Measurements from ENCODE around the gene KRTAP22-1.

The KRTAP22-1 gene

GRCh38 chr21:30600787-30601186 is at the start of gene KRTAP22-1:
Gene KRTAP22-1 (plus strand): TSS chr21:30601087.
- DNase-seq (ENCODE audit: low read depth) = no peak

GRCh38 chr21:30552782-30553181 is 48.1 kb upstream of the KRTAP22-1 start:
- DNase-seq (ENCODE audit: low read depth) = no peak

- DNase-seq (ENCODE audit: low read depth) = no peak
Measured at GRCh38 chr21:30555095-30555494, 45.8 kb upstream of the KRTAP22-1 start.

- no peak for DNase-seq (ENCODE audit: low read depth)
Measured at GRCh38 chr21:30561264-30561895, 39.5 kb upstream of the KRTAP22-1 start, which contains the start of gene KRTAP19-7. Gene KRTAP19-7 (minus strand): TSS chr21:30561314. CDS start chr21:30561289, 25 bp downstream.

- DNase-seq (ENCODE audit: low read depth) = no peak
Measured at GRCh38 chr21:30561957-30562356, 38.9 kb upstream of the KRTAP22-1 start.

GRCh38 chr21:30563072-30563471 is 37.8 kb upstream of the KRTAP22-1 start:
- DNase-seq (ENCODE audit: low read depth) = no peak

- no peak for DNase-seq (ENCODE audit: low read depth)
Measured at GRCh38 chr21:30563630-30564029, 37.3 kb upstream of the KRTAP22-1 start.

- no peak for DNase-seq (ENCODE audit: low read depth)
Measured at GRCh38 chr21:30567617-30568016, 33.3 kb upstream of the KRTAP22-1 start.

GRCh38 chr21:30577766-30578165 is 23.1 kb upstream of the KRTAP22-1 start:
- peak; percentile 1 for DNase-seq (ENCODE audit: low read depth)

GRCh38 chr21:30579346-30579745 is 21.5 kb upstream of the KRTAP22-1 start:
- DNase-seq (ENCODE audit: low read depth) = no peak

GRCh38 chr21:30580132-30580531 is 20.8 kb upstream of the KRTAP22-1 start:
- no peak for DNase-seq (ENCODE audit: low read depth)

GRCh38 chr21:30582870-30583269 is 18.0 kb upstream of the KRTAP22-1 start:
- DNase-seq (ENCODE audit: low read depth) = no peak

GRCh38 chr21:30590297-30590696 is 10.6 kb upstream of the KRTAP22-1 start, which contains the start of gene KRTAP22-2:
Gene KRTAP22-2 (minus strand): TSS chr21:30590397.
- DNase-seq (ENCODE audit: low read depth) = no peak

GRCh38 chr21:30592140-30592539 is 8.7 kb upstream of the KRTAP22-1 start, which contains the start of gene KRTAP6-3:
Gene KRTAP6-3 (plus strand): TSS chr21:30592440. CDS start chr21:30592446, 6 bp downstream.
- no peak for DNase-seq (ENCODE audit: low read depth)

- no peak for DNase-seq (ENCODE audit: low read depth)
Measured at GRCh38 chr21:30598802-30599201, 2.1 kb upstream of the KRTAP22-1 start, which contains the start of gene KRTAP6-2. Gene KRTAP6-2 (minus strand): TSS chr21:30598902. CDS start chr21:30598874, 28 bp downstream.

GRCh38 chr21:30605968-30606367 is 5.1 kb downstream of the KRTAP22-1 start:
- DNase-seq (ENCODE audit: low read depth) = no peak

- no peak for DNase-seq (ENCODE audit: low read depth)
Measured at GRCh38 chr21:30612132-30612531, 11.2 kb downstream of the KRTAP22-1 start.

GRCh38 chr21:30613836-30614235 is 12.9 kb downstream of the KRTAP22-1 start, which contains the start of gene KRTAP6-1:
Gene KRTAP6-1 (minus strand): TSS chr21:30613930. CDS start chr21:30613904, 26 bp downstream.
- no peak for DNase-seq (ENCODE audit: low read depth)

- DNase-seq (ENCODE audit: low read depth) = no peak
Measured at GRCh38 chr21:30615199-30615598, 14.3 kb downstream of the KRTAP22-1 start.

- no peak for DNase-seq (ENCODE audit: low read depth)
Measured at GRCh38 chr21:30616125-30616524, 15.2 kb downstream of the KRTAP22-1 start, which contains the start of gene KRTAP20-1. Gene KRTAP20-1 (plus strand): TSS chr21:30616425. CDS start chr21:30616455, 30 bp downstream.

- DNase-seq (ENCODE audit: low read depth) = peak; percentile 19
Measured at GRCh38 chr21:30620080-30620479, 19.2 kb downstream of the KRTAP22-1 start.

GRCh38 chr21:30620522-30620921 is 19.6 kb downstream of the KRTAP22-1 start, which contains the start of gene KRTAP20-4:
Gene KRTAP20-4 (plus strand): TSS chr21:30620627.
- no peak for DNase-seq (ENCODE audit: low read depth)

GRCh38 chr21:30623362-30623761 is 22.5 kb downstream of the KRTAP22-1 start:
- no peak for DNase-seq (ENCODE audit: low read depth)

Measured in HS-5 (cell line).